Stimulated activated CD8-positive, alpha-beta memory T cell treated with anti-CD3 and anti-CD28 coated beads, Interleukin-12 subunit alpha, Interleukin-12 subunit beta, amount 100 ng/mL, for 24 hours (primary cell): ENCODE data around the gene ARPP19.
"Not testable (repeated sequence)": the region's sequence is repeated elsewhere in the genome, so short reads cannot be mapped to it uniquely, and the experiment has no call there.

Source experiments
- DNase-seq: peaks from one replicate; pipeline ENCODE4 v3.0.0-alpha.2; 2020; ENCODE audit errors: extremely low read depth

ARPP19 gene

GRCh38 chr15:52514482-52514881 is 54.3 kb downstream of the ARPP19 start:
- DNase-seq: no peak

DNA sequence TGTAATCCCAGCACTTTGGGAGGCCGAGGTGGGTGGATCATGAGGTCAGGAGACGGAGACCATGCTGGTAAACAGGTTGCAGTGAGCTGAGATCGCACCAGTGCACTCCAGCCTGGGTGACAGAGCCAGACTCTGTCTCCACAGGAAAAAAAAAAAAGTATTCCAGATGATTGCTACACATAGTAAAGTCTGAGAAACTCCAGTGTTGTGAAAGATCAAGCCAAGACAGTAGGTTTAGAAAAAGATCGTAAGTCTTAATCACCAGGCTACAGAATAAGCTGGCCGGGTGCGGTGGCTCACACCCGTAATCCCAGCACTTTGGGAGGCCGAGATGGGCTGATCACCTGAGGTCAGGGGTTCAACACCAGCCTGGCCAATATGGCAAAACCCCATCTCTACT is 56.0 kb downstream of the ARPP19 start:
- not testable (repeated sequence) for DNase-seq

GRCh38 chr15:52511084-52511483 is 57.7 kb downstream of the ARPP19 start:
- no peak for DNase-seq

DNA sequence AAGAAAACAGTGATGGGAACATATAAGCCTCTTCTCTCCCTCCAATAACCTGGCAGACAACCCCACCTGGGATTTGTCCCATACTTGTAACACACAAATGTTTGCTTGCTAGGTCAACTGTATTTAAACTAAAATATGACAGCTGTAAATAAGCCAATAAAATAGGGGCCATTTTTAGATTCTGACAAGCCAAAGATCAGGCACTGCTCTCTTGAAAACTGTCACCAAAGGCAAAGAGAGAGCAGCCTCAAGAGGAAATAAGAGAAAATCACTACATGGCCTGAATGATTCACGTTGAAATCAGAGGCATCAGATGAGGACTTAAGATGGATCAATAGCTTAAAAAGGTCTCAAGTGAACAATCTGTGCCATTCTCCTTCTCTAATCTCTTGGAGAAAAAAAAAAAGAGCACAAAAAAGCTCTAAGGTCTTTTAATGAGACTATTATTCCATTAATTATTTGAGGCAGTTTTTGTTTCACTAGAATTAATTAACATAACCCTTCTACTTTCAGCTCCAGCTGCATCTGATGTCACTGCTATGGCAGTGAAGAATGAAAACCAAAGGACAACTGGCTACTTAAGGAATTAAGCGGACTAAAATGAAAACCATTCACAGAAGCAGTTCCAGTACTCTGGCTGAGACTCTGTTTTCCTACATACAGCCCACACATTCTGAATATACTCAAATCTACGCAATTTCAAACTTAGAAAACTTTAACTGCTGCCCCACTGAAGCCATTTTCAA is 59.2 kb downstream of the ARPP19 start:
- no peak for DNase-seq

DNA sequence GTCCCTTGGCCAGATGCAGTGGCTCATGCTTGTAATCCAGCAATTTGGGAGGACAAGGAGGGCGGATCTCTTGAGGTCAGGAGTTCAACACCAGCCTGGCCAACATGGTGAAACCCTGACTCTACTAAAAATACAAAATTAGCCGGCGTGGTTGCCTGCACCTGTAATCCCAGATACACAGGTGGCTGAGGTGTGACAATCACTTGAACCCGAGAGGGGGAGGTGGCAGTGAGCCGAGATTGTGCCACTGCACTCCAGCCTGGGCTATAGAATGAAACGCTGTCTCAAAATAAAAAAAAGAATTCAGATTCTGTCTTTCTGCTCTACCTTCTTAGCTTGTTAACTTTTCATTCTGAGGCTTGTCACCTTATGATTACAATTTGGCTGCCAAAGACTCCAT is 62.3 kb downstream of the ARPP19 start:
- DNase-seq: no peak

DNA sequence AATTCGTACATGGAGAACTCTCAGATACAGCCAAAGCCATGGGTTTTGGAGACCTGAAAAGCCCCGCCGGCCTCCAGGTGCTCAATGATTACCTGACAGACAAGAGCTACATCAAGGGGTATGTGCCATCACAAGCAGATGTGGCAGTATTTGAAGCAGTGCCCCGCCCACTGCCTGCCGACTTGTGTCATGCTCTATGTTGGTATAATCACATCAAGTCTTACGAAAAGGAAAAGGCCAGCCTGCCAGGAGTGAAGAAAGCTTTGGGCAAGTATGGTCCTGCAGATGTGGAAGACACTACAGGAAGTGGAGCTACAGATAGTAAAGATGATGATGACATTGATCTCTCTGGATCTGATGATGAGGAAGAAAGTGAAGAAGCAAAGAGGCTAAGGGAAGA is 63.7 kb downstream of the ARPP19 start:
- DNase-seq: no peak

DNA sequence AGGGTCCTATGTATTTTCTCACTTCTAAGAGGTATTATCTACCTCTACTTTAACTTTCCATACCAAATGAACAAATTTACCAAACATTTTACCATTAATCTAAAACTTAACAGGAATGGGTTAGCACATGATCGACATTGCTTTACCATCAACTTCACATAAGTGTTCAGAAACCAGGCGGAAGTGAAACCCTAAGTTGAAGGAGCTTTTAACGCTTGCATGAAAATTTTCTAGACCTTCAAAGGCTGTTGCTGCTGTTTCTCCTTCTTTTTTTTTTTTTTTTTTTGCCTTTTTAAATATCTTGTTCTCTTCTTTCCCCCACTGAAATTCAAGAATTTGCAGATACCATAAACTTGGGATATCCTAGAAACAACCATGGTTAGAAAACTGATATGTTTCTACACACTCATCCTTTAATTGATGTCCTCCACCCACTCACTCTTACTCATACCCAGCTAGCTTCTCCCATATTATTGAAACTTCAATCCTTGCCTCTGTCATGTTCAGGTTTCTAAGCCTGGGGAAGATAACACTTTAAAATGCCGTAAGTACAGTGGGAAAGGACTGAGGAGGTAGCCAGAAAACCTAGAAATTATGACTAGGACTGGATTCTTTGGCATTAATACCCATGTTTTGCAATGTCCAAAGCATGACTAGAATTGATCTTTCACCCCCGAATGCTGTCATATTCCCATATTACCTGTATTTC is 64.9 kb downstream of the ARPP19 start:
- DNase-seq: no peak

DNA sequence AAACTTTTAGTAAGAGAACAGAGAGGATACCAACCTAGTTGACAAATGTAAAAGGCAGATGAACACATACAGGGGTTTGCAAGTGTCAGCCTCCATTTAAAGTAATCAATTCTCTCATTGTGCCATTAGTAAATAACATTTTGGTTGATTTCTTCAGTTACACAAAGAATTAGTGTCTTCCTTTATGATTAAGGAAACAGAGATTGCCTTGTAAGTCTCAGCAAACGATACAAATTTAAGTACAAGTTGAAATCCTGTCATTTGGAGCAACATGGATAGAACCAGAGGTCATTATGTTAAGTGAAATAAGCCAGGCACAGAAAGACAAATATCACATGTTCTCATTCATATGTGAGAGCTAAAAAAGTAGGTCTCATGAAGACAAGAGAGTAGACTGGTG is 66.2 kb downstream of the ARPP19 start:
- no peak for DNase-seq

- no peak for DNase-seq
Measured at GRCh38 chr15:52499506-52499905, 69.3 kb downstream of the ARPP19 start.

DNA sequence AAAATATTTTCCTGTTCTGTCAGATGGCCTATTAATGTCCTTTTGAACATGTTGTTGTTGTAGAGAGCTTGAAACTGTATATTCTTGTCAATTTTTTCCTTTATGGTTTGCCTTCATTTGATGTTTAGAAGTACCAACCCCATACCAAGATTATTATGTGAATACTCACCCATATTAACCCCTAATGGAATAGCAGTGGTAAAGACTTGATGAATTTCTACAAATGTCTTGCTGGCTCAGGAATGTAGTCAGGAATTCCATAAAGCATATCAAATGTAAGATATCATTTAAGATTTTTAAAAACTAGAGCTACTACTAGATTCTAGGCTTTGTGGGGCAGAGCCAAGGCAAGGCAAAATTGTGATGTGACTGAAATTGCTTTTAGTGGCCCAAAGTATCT is 70.1 kb downstream of the ARPP19 start:
- DNase-seq: no peak
